ENCODE data around the gene SPIN2B.
"Not testable (repeated sequence)": the region's sequence is repeated elsewhere in the genome, so short reads cannot be mapped to it uniquely, and the experiment has no call there.

The SPIN2B gene

DNA sequence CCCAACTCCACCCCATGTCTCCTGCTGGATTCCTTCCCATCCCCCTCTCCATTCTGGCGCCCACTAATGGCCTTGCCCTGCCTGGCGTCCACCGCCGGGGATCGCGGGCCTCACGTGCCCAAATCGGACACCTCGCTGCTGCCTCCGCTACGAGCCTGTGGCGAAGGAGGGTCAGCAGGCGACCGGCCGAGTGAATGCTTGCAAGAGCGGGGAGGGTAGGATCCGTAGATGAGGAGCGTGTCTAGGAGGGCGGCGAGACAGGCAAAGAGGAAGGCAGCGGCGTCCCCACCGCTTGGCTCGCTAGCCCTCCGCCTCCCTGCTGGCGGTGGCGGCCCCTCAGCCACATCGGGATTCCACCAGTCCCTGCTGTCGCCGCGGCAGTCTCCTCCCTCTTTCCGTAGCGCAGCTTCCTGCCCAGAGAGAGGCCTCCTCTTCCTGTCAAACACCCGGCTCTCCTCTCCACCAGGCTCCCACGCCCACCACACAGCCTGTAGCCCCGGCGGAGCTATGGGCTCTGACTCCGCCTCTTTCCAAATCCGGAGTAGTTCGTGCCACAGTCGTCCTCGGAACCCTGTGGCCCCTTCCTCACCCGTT, at the start of gene SPIN2B:
Gene SPIN2B, minus strand, starts transcription at position 387 of the 594 bp plus-strand sequence.
- DNase-seq = peak; percentile 98
- in situ Hi-C loops (cut with MboI; ENCODE audit: low pct_unique_long_range_greater_than_20kb, low sequenced_read_pairs) = loop anchor here (25.0 kb wide), 2 partner anchors 91 to 466 kb away; partner anchors contain the start of gene ZXDB

DNA sequence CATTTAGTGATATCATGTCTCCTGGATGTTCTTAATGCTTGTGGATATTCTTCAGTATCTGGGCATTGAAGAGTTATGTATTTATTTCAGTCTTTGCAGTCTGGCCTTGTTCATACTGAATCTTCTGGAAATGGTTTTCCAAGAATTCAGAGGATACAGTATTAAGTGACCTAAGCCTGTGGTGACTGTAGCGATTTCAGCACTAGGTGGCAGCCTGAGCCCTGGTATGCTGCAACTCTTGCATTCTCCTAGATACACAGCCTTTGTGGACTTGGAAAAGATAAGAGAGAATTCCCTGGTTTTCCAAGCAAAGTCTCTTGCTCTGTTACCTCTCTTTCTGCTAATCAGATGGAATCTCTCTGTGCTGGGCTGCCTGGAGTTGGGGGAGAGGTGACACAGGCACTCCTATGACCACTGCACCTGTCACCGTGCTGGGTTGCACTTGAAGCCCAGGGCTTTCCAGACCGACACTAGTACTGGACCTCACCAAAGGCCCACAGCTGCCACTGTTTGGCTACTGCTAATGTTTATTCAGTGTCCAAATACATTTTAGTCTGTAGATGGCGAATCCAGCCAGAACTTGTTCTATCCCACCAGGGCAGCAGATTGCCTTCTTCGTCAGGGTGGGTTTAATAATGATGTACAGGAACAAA, 35.2 kb upstream of the SPIN2B start:
- DNase-seq = peak; percentile 45
- in situ Hi-C loops (cut with MboI; ENCODE audit: low pct_unique_long_range_greater_than_20kb, low sequenced_read_pairs) = no loop called here

DNA sequence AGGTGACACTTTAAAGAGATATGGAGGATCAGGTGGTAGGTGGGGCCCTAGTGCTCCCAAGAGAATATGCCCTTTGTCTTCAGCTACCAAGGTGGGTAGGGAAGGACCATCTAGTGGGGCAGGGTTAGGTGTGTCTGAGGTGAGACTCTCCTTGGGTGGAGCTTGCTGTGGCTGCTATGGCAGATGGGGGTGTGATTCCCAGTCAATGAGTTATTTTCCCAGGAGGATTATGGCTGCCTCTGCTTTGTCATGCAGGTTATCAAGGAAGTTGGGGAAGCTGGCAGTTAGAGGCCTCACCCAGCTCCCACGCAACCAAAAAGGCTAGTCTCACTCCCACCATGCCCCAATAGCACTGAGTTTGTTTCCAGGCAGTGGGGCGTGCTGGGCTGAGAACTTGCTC, 33.8 kb upstream of the SPIN2B start:
- in situ Hi-C loops (cut with MboI; ENCODE audit: low pct_unique_long_range_greater_than_20kb, low sequenced_read_pairs) = no loop called here
- DNase-seq = peak; percentile 49

DNA sequence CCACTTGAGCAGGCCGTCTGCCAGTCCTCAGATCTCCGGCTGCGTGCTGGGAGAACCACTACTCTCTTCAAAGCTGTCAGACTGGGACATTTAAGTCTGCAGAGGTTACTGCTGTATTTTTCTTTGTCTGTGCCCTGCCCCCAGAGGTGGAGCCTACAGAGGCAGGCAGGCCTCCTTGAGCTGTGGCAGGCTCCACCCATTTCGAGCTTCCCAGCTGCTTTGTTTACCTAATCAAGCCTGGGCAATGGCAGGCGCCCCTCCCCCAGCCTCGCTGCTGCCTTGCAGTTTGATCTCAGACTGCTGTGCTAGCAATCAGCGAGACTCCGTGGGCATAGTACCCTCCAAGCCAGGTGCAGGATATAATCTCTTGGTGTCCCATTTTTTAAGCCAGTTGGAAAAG, 30.9 kb upstream of the SPIN2B start:
- DNase-seq = not testable (repeated sequence)

DNA sequence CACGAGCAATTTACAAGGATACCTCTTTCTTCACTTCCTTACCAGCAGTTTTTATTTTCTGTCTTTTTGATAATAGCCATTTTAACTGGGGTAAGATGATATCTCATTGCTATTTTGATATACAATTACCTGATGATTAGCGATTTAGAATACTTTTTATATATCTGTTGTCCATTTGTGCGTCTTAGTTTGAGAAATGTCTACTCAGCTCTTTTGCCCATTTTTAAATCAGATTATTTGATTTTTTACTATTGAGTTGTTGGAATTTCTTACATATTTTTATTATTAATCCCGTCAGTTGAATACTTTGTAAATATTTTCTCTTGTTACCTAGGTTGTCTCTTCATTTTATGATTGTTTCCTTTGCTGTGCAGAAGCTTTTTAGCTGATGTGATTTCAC, 17.3 kb upstream of the SPIN2B start:
- DNase-seq = no peak
- in situ Hi-C loops (cut with MboI; ENCODE audit: low pct_unique_long_range_greater_than_20kb, low sequenced_read_pairs) = no loop called here

More for the DNA sequence above, 30.9 kb upstream of the SPIN2B start:
- in situ Hi-C loops (cut with MboI; ENCODE audit: low pct_unique_long_range_greater_than_20kb, low sequenced_read_pairs) = not testable (repeated sequence)

DNA sequence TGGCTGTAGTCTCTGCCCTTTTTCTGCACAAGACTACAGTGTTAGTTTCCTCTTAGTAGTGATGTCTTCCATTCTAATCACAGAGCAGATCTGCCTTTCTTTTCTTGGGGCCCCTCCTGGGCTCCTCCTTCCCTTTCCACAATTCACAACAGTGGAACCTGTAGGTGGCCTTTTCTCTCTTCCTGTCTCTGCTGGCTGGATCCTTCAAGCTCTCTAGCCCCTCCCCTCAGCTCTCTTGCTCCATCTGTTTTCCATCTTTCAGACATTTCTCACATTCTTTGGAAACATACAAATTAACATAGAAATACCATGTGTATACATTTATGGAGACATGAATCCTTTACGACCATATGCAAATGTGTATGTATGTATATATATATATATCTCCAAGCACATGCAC, 16.2 kb upstream of the SPIN2B start:
- no peak for DNase-seq
- in situ Hi-C loops (cut with MboI; ENCODE audit: low pct_unique_long_range_greater_than_20kb, low sequenced_read_pairs) = no loop called here

DNA sequence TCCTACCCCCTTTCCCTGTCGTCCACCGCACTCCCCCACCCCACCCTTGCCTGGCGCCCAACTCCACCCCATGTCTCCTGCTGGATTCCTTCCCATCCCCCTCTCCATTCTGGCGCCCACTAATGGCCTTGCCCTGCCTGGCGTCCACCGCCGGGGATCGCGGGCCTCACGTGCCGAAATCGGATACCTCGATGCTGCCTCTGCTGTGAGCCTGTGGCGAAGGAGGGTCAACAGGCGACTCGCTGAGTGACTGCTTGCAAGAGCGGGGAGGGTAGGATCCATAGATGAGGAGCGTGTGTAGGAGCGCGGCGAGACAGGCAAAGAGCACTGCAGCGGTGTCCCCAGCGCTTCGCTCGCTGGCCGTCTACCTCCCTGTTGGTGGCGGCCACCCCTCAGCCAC, 15.7 kb upstream of the SPIN2B start, which contains the start of gene SPIN2A:
Gene SPIN2A, minus strand, starts transcription at position 325 of the 400 bp plus-strand sequence. CDS start 800 bp downstream, outside the sequence.
- in situ Hi-C loops (cut with MboI; ENCODE audit: low pct_unique_long_range_greater_than_20kb, low sequenced_read_pairs); DNase-seq: not testable (repeated sequence)

DNA sequence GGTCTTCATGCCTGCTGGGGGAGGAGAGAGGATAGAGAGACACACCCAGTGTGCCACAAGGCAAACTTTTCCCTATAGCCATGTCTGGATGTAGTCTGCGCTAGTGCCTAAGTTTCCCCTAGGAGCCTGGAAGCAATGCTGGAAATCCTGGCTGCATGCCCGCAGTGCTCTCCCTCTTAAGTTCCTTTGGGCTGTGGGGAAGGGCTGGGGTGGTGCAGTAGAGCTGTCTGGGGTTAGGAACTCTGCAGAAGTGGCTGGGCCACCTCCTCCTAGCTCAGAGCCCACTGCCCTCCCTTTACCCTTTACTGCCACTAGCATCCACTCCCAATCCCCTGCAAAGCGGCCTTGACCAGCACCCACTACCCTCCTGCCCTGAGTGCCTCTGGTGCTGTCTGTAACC, 15.2 kb upstream of the SPIN2B start:
- DNase-seq; in situ Hi-C loops (cut with MboI; ENCODE audit: low pct_unique_long_range_greater_than_20kb, low sequenced_read_pairs): not testable (repeated sequence)

DNA sequence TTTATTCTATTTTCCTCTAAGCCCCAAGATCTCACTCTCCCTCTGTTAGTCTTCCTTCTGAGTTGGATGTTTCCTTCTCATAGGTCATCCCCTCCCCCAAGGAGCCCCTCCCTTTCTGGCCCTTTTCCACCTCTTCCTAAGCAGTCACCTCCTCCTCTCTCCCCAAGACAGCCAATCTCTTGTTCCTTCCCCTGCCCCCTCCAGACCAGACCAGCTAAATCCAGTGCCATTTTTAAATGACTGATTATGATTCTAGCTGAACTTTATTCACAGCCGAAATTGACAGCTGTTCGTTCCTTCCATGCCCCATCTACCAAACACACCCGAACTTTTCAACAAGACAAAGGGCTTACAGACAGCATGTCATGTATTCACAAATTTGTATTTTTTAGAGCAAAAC, 13.9 kb upstream of the SPIN2B start:
- in situ Hi-C loops (cut with MboI; ENCODE audit: low pct_unique_long_range_greater_than_20kb, low sequenced_read_pairs) = no loop called here
- no peak for DNase-seq

DNA sequence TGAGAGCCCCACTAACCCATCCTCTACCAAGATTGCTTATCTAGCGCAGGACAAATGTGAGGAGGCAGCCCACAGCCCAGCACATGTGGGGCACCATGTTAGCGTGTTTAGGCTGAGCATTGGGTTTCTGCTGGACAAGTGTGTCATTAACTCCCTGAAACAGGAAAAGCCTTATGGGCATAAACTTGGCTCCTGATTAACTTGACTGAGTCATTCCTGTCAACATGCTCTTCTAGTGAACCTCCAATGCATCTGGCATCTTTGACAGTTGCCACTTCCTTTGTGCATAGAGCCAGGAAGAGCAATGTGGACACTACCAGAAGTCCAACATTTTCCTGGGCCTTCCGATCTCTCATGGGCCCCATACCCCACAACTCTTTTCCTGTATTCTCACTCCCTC, 13.4 kb upstream of the SPIN2B start:
- in situ Hi-C loops (cut with MboI; ENCODE audit: low pct_unique_long_range_greater_than_20kb, low sequenced_read_pairs) = no loop called here
- no peak for DNase-seq

DNA sequence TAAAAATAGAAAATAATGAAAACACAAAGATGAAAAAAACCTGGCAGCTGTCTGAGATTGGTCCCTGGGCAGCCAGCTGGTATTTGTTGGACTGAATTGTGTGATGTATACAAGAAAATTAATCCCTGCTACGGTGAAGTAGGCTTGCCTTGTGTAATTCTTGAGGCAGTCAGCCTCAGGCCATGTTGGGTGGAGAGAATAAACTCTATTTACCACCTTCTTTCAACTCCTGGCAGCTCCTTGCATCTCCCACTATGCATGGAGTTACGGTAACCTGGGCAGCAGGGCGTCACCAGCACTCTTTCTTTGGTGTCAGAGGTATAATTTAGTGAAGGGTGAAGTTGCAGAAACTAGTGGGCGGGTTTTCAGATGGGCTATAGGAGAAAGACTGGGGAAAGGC, 12.4 kb upstream of the SPIN2B start:
- in situ Hi-C loops (cut with MboI; ENCODE audit: low pct_unique_long_range_greater_than_20kb, low sequenced_read_pairs) = no loop called here

DNA sequence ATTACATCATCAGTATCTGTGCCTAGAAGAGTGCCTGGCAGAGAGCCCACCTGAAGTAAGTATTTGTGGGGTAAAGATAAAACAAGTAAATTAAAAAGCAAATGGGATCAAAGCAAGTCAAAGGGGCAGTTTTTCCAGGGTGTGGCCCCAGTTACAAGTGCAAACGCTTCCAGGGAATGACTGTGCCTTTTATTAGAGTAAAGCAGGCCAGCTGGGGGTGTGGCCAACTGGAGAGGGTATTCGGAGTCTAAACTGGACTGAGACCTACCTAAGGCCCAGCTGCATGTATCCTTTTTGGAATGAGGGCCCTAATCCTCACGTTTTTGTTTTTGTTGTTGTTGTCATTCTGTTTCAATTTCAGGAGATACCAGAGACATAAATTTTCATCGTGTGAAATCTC, 11.9 kb upstream of the SPIN2B start:
- DNase-seq; in situ Hi-C loops (cut with MboI; ENCODE audit: low pct_unique_long_range_greater_than_20kb, low sequenced_read_pairs): not testable (repeated sequence)

More for the DNA sequence above, 12.4 kb upstream of the SPIN2B start:
- no peak for DNase-seq

DNA sequence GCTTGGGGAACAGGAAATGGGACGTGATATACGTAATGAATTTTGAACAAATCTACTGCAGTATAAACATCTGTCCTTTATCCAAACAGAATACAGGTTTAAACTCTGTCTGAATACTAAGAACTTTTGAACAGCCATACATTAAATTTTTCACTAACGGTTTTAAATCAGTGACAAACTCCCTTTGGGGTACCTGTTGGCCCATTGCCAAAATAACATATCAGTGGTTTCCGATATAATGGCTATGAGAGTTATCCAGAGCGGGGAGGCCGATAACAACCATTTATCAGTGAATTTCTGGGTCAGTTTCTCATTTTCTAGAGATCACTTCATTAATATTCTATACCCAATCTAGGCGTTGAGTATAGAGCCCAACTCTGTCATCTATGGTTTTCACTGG, 10.7 kb upstream of the SPIN2B start:
- DNase-seq = no peak
- in situ Hi-C loops (cut with MboI; ENCODE audit: low pct_unique_long_range_greater_than_20kb, low sequenced_read_pairs) = no loop called here

DNA sequence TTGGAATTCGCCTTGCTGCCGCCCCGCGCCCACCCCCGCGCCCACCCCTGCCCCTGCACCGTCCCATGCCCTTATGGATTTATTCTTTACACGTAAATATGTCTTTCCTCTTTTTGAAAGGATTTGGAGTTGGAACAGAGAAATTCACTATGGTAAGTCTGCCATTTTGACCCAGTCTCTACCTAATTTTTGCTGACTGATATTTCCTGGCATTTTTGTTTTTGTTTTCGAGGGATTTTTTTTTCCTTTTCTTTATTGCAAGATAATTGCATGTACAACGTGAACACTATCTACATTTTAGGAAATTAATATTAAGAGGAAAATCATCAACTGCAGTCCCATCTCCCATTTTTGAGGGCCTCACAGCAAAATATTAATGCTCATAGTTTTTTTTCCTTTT, 468 bp upstream of the SPIN2B start:
- DNase-seq = no peak
- in situ Hi-C loops (cut with MboI; ENCODE audit: low pct_unique_long_range_greater_than_20kb, low sequenced_read_pairs) = loop anchor here (25.0 kb wide), 2 partner anchors 90 to 465 kb away; partner anchors contain the start of gene ZXDB

DNA sequence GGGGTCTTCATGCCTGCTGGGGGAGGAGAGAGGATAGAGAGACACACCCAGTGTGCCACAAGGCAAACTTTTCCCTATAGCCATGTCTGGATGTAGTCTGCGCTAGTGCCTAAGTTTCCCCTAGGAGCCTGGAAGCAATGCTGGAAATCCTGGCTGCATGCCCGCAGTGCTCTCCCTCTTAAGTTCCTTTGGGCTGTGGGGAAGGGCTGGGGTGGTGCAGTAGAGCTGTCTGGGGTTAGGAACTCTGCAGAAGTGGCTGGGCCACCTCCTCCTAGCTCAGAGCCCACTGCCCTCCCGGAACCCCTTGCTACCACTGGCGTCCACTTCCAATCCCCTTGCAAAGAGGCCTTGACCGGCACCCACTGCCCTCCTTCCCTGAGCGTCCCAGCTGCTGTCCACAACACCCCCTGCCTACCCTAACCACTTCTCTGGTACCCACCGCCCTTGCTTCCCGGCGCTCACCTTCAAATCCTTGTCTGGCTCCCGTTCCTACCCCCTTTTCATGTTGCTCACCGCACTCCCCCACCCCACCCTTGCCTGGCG, 658 bp downstream of the SPIN2B start:
- not testable (repeated sequence) for DNase-seq
- in situ Hi-C loops (cut with MboI; ENCODE audit: low pct_unique_long_range_greater_than_20kb, low sequenced_read_pairs) = loop anchor here (25.0 kb wide), 2 partner anchors 92 to 467 kb away; partner anchors contain the start of gene ZXDB

DNA sequence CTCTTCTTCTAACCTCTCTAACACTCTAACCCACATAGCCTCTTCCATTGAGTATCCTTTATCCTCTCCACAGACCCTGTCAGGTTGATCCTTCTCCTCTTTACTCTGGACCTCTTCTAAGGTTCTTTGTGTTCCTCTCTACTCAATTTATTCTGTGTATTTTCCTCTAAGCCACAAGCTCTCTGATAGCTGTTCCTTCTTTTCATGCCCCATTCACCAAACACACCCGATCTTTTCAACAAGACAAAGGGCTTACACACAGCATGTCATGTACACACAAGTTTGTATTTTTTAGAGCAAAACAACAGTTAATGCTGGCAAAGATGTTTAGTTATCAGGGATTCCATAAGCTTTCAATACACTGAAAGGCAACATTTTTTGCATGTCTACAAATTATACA, 1.9 kb downstream of the SPIN2B start:
- no peak for DNase-seq

DNA sequence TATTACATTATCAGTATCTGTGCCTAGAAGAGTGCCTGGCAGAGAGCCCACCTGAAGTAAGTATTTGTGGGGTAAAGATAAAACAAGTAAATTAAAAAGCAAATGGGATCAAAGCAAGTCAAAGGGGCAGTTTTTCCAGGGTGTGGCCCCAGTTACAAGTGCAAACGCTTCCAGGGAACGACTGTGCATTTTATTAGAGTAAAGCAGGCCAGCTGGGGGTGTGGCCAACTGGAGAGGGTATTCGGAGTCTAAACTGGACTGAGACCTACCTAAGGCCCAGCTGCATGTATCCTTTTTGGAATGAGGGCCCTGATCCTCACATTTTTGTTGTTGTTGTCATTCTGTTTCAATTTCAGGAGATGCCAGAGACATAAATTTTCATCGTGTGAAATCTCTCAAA, 3.8 kb downstream of the SPIN2B start:
- not testable (repeated sequence) for DNase-seq

More for the DNA sequence above, 1.9 kb downstream of the SPIN2B start:
- in situ Hi-C loops (cut with MboI; ENCODE audit: low pct_unique_long_range_greater_than_20kb, low sequenced_read_pairs) = loop anchor here (25.0 kb wide), 2 partner anchors 93 to 468 kb away; partner anchors contain the start of gene ZXDB

DNA sequence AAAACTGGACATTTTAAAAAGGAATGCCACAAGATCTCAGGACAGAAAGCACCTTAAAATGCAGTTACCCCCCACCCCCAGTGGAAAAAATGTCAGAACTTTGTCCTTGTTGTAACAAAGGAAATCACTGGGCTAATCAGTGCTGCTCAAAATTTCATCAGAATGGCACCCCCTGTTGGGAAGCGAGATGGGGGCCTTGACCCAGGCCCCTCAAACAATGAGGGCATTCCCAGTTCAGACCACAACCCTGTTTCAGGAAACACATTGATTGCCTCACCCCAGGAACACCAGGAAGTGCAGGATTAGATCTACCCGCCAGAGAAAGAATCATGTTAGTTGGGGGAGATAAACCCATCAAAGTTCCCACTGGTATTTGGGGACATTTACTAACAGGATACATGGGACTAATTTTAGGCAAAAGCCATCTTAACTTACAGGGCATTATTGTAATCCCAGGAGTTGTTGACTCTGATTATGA, 16.4 kb downstream of the SPIN2B start:
- in situ Hi-C loops (cut with MboI; ENCODE audit: low pct_unique_long_range_greater_than_20kb, low sequenced_read_pairs) = loop anchor here (25.0 kb wide), 2 partner anchors 107 to 482 kb away; partner anchors contain the start of gene ZXDB
- DNase-seq = no peak

More for the DNA sequence above, 3.8 kb downstream of the SPIN2B start:
- in situ Hi-C loops (cut with MboI; ENCODE audit: low pct_unique_long_range_greater_than_20kb, low sequenced_read_pairs) = loop anchor here (25.0 kb wide), 2 partner anchors 95 to 470 kb away; partner anchors contain the start of gene ZXDB

DNA sequence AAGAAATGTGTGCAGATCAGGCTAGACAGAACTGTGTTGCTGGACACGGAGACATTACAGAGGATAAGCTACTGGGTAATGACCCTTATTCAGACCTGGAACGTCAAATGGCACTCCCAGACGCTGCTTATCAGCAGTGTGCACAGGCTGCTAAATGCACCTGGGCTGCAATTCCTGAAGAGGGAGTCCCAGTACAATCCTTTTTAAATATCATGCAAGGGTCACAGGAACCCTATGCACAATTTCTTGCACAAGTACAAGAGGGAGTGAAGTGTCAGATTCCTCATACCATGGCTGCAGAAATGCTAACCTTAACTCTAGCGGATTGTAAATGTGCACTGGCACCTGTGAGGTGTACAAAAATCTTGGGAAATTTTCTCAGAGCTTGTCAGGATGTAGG, 16.9 kb downstream of the SPIN2B start:
- in situ Hi-C loops (cut with MboI; ENCODE audit: low pct_unique_long_range_greater_than_20kb, low sequenced_read_pairs) = loop anchor here (25.0 kb wide), 2 partner anchors 108 to 483 kb away; partner anchors contain the start of gene ZXDB
- peak; percentile 7 for DNase-seq

DNA sequence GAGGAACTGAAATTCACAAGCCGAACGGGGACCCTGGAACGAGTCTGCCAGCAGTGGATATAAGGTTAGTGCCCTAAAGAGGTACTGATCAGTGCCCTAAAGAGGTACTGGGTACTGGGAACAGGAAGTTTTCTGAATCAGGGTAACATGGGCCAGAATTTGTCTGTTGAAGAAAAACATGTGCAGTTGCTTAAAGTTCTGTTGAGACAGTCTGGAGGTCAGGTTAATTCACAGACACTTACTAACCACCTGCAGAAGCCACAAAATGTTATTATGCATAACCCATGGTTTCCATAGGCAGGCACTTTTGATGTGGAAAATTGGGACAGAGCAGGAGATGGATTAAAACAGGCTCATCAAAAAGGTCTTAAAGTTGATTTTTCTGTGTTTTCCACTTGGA, 17.9 kb downstream of the SPIN2B start:
- in situ Hi-C loops (cut with MboI; ENCODE audit: low pct_unique_long_range_greater_than_20kb, low sequenced_read_pairs) = loop anchor here (25.0 kb wide), 2 partner anchors 109 to 484 kb away; partner anchors contain the start of gene ZXDB
- DNase-seq = no peak
